Breast epithelium (tissue), 3 donors: ENCODE results near the gene SERPINI1.

Source experiments
- POLR2A ChIP-seq: fragments of 450-650 bp; IDR thresholded peaks from one replicate; pipeline ENCODE4 v1.6.1; 2016; ENCODE audit warnings: antibody characterized with exemption, mild to moderate bottlenecking, moderate library complexity
- TF ChIP-seq, protein P1 (sequence below), 3 donors: fragments of 450-650 bp; IDR thresholded peaks; one replicate each; pipeline ENCODE4 v1.5.1; 2016 to 2017; ENCODE audit warnings: antibody characterized with exemption in 3 of 3, mild to moderate bottlenecking in 3 of 3, moderate library complexity in 3 of 3

DNA sequence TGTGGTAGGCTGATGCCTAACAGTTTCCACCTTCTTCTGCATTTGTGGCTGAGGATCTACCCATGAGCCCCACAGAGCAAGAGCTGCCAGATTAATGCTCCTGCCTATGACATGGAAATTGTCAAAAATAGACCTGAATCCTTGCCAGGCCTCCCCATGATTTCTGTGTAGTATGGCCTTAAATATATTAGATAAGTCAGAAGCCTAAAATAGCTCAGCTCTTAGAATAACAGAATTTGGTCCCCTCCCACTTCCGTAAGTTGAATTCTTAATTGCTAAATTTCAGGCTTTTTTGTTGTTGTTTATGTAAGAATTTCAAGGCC lies 129.0 kb downstream of the SERPINI1 start:
- TF ChIP-seq, protein P1, sequence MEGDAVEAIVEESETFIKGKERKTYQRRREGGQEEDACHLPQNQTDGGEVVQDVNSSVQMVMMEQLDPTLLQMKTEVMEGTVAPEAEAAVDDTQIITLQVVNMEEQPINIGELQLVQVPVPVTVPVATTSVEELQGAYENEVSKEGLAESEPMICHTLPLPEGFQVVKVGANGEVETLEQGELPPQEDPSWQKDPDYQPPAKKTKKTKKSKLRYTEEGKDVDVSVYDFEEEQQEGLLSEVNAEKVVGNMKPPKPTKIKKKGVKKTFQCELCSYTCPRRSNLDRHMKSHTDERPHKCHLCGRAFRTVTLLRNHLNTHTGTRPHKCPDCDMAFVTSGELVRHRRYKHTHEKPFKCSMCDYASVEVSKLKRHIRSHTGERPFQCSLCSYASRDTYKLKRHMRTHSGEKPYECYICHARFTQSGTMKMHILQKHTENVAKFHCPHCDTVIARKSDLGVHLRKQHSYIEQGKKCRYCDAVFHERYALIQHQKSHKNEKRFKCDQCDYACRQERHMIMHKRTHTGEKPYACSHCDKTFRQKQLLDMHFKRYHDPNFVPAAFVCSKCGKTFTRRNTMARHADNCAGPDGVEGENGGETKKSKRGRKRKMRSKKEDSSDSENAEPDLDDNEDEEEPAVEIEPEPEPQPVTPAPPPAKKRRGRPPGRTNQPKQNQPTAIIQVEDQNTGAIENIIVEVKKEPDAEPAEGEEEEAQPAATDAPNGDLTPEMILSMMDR (IDR thresholded peaks at IDR 0.05), result no peak
- TF ChIP-seq POLR2A, result no peak
